Epithelial cell of proximal tubule (primary cell): ENCODE data around the gene PRDX2. TPM values are rescaled to one million over a fixed set of nuclear protein-coding genes. Genes with fewer than 3 reads are reported as not detected.
A peak's percentile ranks its signal among the peaks of the same experiment; 100 is the strongest.

Experiments used
- DNase-seq: peaks from one replicate; pipeline ENCODE4 v3.0.0-alpha.2; 2011; ENCODE audit warnings: low read depth
- H3K4me3 ChIP-seq: 2 replicates; pipeline ENCODE4 v1.5.1; 2011; ENCODE audit warnings: low read depth, mild to moderate bottlenecking, low read length
- CTCF ChIP-seq: conservative IDR thresholded peaks from 2 replicates; pipeline ENCODE4 v1.5.1; 2012; ENCODE audit warnings: low read depth, mild to moderate bottlenecking, low read length
- total RNA-seq: library from RNA; depleted of rRNA; stranded (reverse); fragments of >200 nt; gene quantifications from 2 replicates; pipeline ENCODE4 v1.2.3, GENCODE V29; 2015

The PRDX2 gene
- total RNA-seq, 1 donor from 2014 or later: 571 TPM

GRCh38 chr19:12794196-12794941 is 7.2 kb downstream of the PRDX2 start:
- TF ChIP-seq CTCF: no peak
- H3K4me3 ChIP-seq: peak overlapping the region; percentile 96
- DNase-seq: no peak

- DNase-seq: no peak
- no peak for TF ChIP-seq CTCF
- peak overlapping the region; percentile 96 for H3K4me3 ChIP-seq
Observed at GRCh38 chr19:12793290-12794195, 8.1 kb downstream of the PRDX2 start.

GRCh38 chr19:12792853-12793289 is 8.7 kb downstream of the PRDX2 start:
- peak overlapping the region; percentile 96 for H3K4me3 ChIP-seq
- no peak for DNase-seq
- no peak for TF ChIP-seq CTCF

- no peak for TF ChIP-seq CTCF
- no peak for DNase-seq
- H3K4me3 ChIP-seq: peak overlapping the region; percentile 96
Observed at GRCh38 chr19:12792051-12792852, 9.3 kb downstream of the PRDX2 start.

- no peak for DNase-seq
- peak within 1 kb of the TSS; percentile 96 for H3K4me3 ChIP-seq
- no peak for TF ChIP-seq CTCF
Observed at GRCh38 chr19:12791345-12792050, 10.1 kb downstream of the PRDX2 start, which contains the start of gene JUNB. TSS of gene JUNB (plus strand) at chr19:12791486. CDS start at chr19:12791772, 286 bp downstream.
